HCT116 (cell line): ENCODE results near the gene FASN. TPM values are rescaled to one million over a fixed set of nuclear protein-coding genes. Genes with fewer than 3 reads are reported as not detected.

Experiments
- ATAC-seq: fragments of 200-7000 bp; cut with Tn5 transposase; 2 replicates; pipeline ENCODE4 v1.9.1; 2020; ENCODE audit warnings: mild to moderate bottlenecking, moderate library complexity
- BruUV-seq: library from RNA; stranded (reverse); fragments of 400-500 nt; replicated peaks from 2 replicates; lab custom pipeline; 2021; lab: Mats Ljungman, UMichigan
- CTCF ChIA-PET: fragments of 300-600 bp; sonication (Branson Sonifier 250); formaldehyde crosslinking; loops from one replicate; lab custom pipeline; 2021; ENCODE audit warnings: antibody characterized with exemption; lab: Charles Lee
- POLR2A ChIA-PET: fragments of 300-600, 350-600 bp; sonication (Branson Sonifier 250); formaldehyde crosslinking; loops from one replicate; lab custom pipeline; 2021; ENCODE audit warnings: antibody characterized with exemption; lab: Charles Lee
- RAD21 ChIA-PET, 2 experiments: fragments of 300-600 bp; sonication (Branson Sonifier 250); formaldehyde crosslinking; loops; one replicate each; lab custom pipeline; 2023; ENCODE audit warnings: low total read pairs in 2 of 2; ENCODE audit not compliant: uncharacterized antibody in 2 of 2, unreplicated experiment in 2 of 2, low non-redundant PET in 1 of 2; lab: Charles Lee
- DNase-seq: peaks from one replicate; pipeline ENCODE4 v3.0.0-alpha.2; 2010; ENCODE audit warnings: low read depth, low spot score
- H2AFZ ChIP-seq: fragments of 200-600 bp; shearing (Covaris generic), sonication (generic); 2 replicates; pipeline ENCODE4 v1.6.1; 2017; ENCODE audit warnings: low read depth, mixed run types, mixed read lengths, antibody characterized with exemption, low read length; ENCODE audit not compliant: poor library complexity, severe bottlenecking
- H3K27ac ChIP-seq: 2 replicates; pipeline ENCODE4 v1.5.1; 2012; ENCODE audit warnings: low read depth, low read length
- H3K27me3 ChIP-seq: fragments of 200-600 bp; sonication (generic); 2 replicates; pipeline ENCODE4 v1.6.1; 2016; ENCODE audit warnings: mixed run types, low read length, mixed read lengths; ENCODE audit not compliant: insufficient read depth
- H3K36me3 ChIP-seq, 2 experiments: fragments of 200-500 bp in 1 of 2; fragments of 200-600 bp in 1 of 2; sonication (Bioruptor generic) in 1 of 2; sonication (generic) in 1 of 2; 2 replicates each; pipeline versions ENCODE4 v1.5.1 to v1.6.1; 2014 to 2016; ENCODE audit warnings: low read length in 2 of 2, inconsistent platforms in 1 of 2, mixed read lengths in 1 of 2, mixed run types in 1 of 2; ENCODE audit not compliant: insufficient read depth in 2 of 2, control insufficient read depth in 1 of 2
- H3K4me1 ChIP-seq, 2 experiments: fragments of 200-600 bp in 1 of 2; sonication (generic) in 1 of 2; 2 replicates each; pipeline versions ENCODE4 v1.5.1 to v1.6.1; 2012 to 2017; ENCODE audit warnings: low read length in 2 of 2, inconsistent platforms in 1 of 2, mild to moderate bottlenecking in 1 of 2, mixed read lengths in 1 of 2, mixed run types in 1 of 2, moderate library complexity in 1 of 2; ENCODE audit not compliant: insufficient read depth in 2 of 2, control insufficient read depth in 1 of 2
- H3K4me2 ChIP-seq: fragments of 200-600 bp; sonication (generic); 2 replicates; pipeline ENCODE4 v1.6.1; 2017; ENCODE audit warnings: mixed run types, low read length, mixed read lengths
- H3K4me3 ChIP-seq, 2 experiments: fragments of 200-600 bp in 1 of 2; sonication (generic) in 1 of 2; replicated peaks in 1 of 2; 2 replicates each; pipeline ENCODE4 v1.5.1; 2011 to 2016; ENCODE audit warnings: low read length in 2 of 2, control low read depth in 1 of 2, low read depth in 1 of 2, mild to moderate bottlenecking in 1 of 2, mixed read lengths in 1 of 2, mixed run types in 1 of 2
- H3K79me2 ChIP-seq: fragments of 200-600 bp; sonication (generic); 2 replicates; pipeline ENCODE4 v1.6.1; 2017; ENCODE audit warnings: mild to moderate bottlenecking, mixed run types, low read length, moderate library complexity, mixed read lengths; ENCODE audit not compliant: insufficient read depth
- H3K9ac ChIP-seq: fragments of 200-600 bp; sonication (generic); 2 replicates; pipeline ENCODE4 v1.6.1; 2016; ENCODE audit warnings: low read length, mixed read lengths
- H3K9me2 ChIP-seq: fragments of 200-600 bp; sonication (generic), shearing (Covaris generic); 2 replicates; pipeline ENCODE4 v1.6.1; 2017; ENCODE audit warnings: mixed run types, mild to moderate bottlenecking, moderate library complexity; ENCODE audit not compliant: insufficient read depth
- H3K9me3 ChIP-seq, 2 experiments: fragments of 200-500 bp in 1 of 2; fragments of 200-600 bp in 1 of 2; sonication (Bioruptor generic) in 1 of 2; sonication (generic) in 1 of 2; 2 replicates each; pipeline ENCODE4 v1.6.1; 2014 to 2017; ENCODE audit warnings: low read length in 2 of 2, mixed read lengths in 2 of 2, inconsistent platforms in 1 of 2, low read depth in 1 of 2, mild to moderate bottlenecking in 1 of 2, mixed run types in 1 of 2, moderate library complexity in 1 of 2; ENCODE audit not compliant: control insufficient read depth in 1 of 2, insufficient read depth in 1 of 2
- H4K20me1 ChIP-seq: fragments of 200-600 bp; sonication (generic), shearing (Covaris generic); 2 replicates; pipeline ENCODE4 v1.6.1; 2017; ENCODE audit warnings: mixed run types, mild to moderate bottlenecking, moderate library complexity; ENCODE audit not compliant: insufficient read depth
- CEBPB ChIP-seq: IDR thresholded peaks from 2 replicates; pipeline ENCODE4 v1.6.1; 2012; ENCODE audit warnings: low read depth
- EGR1 ChIP-seq: IDR thresholded peaks from 2 replicates; pipeline ENCODE4 v1.6.1; 2012; ENCODE audit warnings: low read depth
- EZH2 ChIP-seq: fragments of 200-600 bp; sonication (generic); IDR thresholded peaks from 2 replicates; pipeline ENCODE4 v1.6.1; 2017; ENCODE audit warnings: antibody characterized with exemption, mixed run types
- EZH2phosphoT487 ChIP-seq: fragments of 200-600 bp; IDR thresholded peaks from 2 replicates; pipeline ENCODE4 v1.6.1; 2018; ENCODE audit warnings: antibody characterized with exemption, borderline replicate concordance
- FOSL1 ChIP-seq: IDR thresholded peaks from 2 replicates; pipeline ENCODE4 v1.6.1; 2012; ENCODE audit warnings: low read depth
- REST ChIP-seq: IDR thresholded peaks from 2 replicates; pipeline ENCODE4 v1.6.1; 2012; ENCODE audit warnings: low read depth
- SP1 ChIP-seq: IDR thresholded peaks from 2 replicates; pipeline ENCODE4 v1.6.1; 2012; ENCODE audit warnings: low read depth
- SRF ChIP-seq: IDR thresholded peaks from 2 replicates; pipeline ENCODE4 v1.6.1; 2012; ENCODE audit warnings: low read depth
- TCF7L2 ChIP-seq: IDR thresholded peaks from 2 replicates; pipeline ENCODE4 v1.7.0; 2011; ENCODE audit warnings: borderline replicate concordance, inconsistent platforms; ENCODE audit not compliant: insufficient read depth, insufficient read length; ENCODE audit errors: extremely low read depth
- YY1 ChIP-seq: IDR thresholded peaks from 2 replicates; pipeline ENCODE4 v1.6.1; 2011; ENCODE audit warnings: low read length, low read depth, moderate library complexity, mild to moderate bottlenecking; ENCODE audit not compliant: insufficient replicate concordance; ENCODE audit errors: extremely low read depth
- ZFX ChIP-seq: fragments of 450-650 bp; IDR thresholded peaks from 2 replicates; pipeline ENCODE4 v1.6.1; 2017
- intact Hi-C: fragments of 100-400 bp; cut with micrococcal nuclease; formaldehyde crosslinking; loops from 2 replicates; pipeline ENCODE4 v1.10.0; 2022
- total RNA-seq: library from RNA; stranded (reverse); gene quantifications from one replicate; pipeline ENCODE4 v1.2.1, GENCODE V29; 2021; ENCODE audit not compliant: unreplicated experiment

Gene FASN
- total RNA-seq, 1 experiment from 2014 or later: 754 TPM

GRCh38 chr17:82096709-82097183 is 1.3 kb downstream of the FASN start:
- Histone ChIP-seq H3K4me1 (peaks cover 16 to 45% of the 10 kb centered on the region in 2 experiments), H2AFZ (no peak overlapping the region), H3K79me2 (peaks cover 70% of the 10 kb centered on the region), H3K9ac (peak overlapping the region; percentile 96), H3K9me3 (no peaks in the 10 kb centered on the region), H3K27me3 (no peaks in the 10 kb centered on the region), H4K20me1 (peaks cover 9% of the 10 kb centered on the region; the same call in 1 of the 2 replicates), H3K4me3 (peak overlapping the region; percentile 82 to 93), H3K36me3 (peaks cover 40 to 63% of the 10 kb centered on the region in 2 experiments), H3K27ac (peak overlapping the region; percentile 99), H3K4me2 (peak overlapping the region; percentile 94), H3K9me2 (no peaks in the 10 kb centered on the region)
- ATAC-seq: no peak
- CTCF ChIA-PET: no interaction called here
- RAD21 ChIA-PET: no interaction called here
- DNase-seq: no peak
- no peak for TF ChIP-seq SRF
- no peak for TF ChIP-seq EGR1
- no peak for TF ChIP-seq YY1
- TF ChIP-seq CEBPB: no peak
- TF ChIP-seq ZFX: no peak
- TF ChIP-seq REST: no peak
- TF ChIP-seq FOSL1: no peak
- TF ChIP-seq EZH2: no peak
- TF ChIP-seq EZH2phosphoT487: no peak
- TF ChIP-seq TCF7L2: no peak
- TF ChIP-seq SP1: no peak
- intact Hi-C loops: no loop called here
- POLR2A ChIA-PET: interaction anchor here (0.5 to 1.3 kb wide), 2 partner anchors 10 to 22 kb away, joined by 4 read pairs; no protein-coding TSS in a partner anchor
- TSS peak; percentile 45 for BruUV-seq
